ENCODE results near the gene HPCAL1.

Gene HPCAL1

DNA sequence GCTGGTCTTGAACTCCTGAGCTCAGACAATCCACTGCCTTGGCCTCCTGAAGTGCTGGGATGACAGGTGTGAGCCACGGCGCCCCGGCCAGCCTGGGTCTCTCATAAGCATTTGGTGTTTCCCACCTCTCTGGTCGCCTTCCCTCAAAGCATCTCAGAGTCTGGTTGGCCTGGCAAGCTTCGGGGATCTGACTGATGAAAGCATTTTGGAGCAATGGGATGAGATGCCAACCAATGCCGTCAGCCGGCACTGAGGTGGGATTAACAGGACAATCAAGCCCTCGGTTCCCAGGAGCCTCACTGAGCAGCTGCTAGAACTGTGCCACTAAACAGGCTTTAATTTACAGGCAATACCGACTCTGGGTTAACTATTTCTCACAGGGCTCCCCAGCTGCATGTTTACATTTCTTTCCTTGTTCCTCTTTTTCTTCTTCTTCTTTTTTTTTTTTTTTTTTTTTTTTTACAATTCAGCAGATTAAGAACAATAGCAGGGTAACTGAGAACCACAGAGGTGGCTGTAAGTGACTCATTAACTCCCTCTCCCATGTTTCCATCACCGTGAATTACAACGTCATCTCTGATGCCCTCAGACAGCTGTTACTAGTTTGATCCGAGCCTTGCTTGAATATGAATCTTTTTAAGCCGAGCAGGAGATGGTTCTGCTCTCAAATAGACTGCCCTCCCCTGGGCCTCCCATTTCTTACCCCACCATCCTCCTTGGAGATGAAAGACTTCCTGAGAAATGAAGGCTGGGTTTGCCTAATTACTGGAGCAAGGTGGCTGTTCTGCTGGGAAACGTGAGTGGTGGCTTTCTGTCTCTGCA, 107.5 kb downstream of the HPCAL1 start:
- FAIRE-seq (no peak), DNase-seq (ENCODE audit: insufficient read length, low spot score) (no peak)
- TF ChIP-seq, protein P1, sequence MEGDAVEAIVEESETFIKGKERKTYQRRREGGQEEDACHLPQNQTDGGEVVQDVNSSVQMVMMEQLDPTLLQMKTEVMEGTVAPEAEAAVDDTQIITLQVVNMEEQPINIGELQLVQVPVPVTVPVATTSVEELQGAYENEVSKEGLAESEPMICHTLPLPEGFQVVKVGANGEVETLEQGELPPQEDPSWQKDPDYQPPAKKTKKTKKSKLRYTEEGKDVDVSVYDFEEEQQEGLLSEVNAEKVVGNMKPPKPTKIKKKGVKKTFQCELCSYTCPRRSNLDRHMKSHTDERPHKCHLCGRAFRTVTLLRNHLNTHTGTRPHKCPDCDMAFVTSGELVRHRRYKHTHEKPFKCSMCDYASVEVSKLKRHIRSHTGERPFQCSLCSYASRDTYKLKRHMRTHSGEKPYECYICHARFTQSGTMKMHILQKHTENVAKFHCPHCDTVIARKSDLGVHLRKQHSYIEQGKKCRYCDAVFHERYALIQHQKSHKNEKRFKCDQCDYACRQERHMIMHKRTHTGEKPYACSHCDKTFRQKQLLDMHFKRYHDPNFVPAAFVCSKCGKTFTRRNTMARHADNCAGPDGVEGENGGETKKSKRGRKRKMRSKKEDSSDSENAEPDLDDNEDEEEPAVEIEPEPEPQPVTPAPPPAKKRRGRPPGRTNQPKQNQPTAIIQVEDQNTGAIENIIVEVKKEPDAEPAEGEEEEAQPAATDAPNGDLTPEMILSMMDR (IDR thresholded peaks at IDR 0.05; ENCODE audit: insufficient read depth, missing control alignments) = no peak

DNA sequence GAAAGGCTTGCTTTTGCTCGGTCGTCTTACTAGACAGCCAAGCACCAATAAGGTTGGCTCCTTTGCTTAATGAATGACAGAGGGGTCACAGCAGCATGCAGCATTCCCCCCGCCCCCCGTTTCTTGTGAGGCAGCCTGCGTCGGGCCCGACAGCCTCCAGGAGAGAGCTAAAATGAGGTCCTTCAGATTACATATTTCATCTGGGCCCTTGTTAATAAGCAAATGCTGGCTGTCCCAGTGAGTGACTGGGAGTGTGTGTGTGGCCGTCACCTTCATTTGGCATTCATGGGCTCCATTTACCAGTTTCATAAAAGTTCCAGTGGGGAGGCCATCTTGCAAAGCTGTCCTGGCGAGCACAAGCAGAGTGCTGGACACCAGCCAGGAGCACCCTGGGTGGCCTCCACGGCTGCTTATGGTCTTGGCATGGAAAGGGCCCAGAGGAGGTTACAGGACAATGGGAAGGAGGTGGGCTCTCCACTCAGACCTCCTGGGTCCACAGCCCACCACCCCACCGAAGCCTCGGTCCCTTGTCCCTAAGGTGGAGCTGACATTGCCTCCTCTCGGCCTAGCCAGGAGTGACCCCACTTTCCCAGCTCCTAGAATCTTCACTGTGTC, 108.2 kb downstream of the HPCAL1 start:
- TF ChIP-seq, protein P1 (IDR thresholded peaks at IDR 0.05; ENCODE audit: insufficient read depth, missing control alignments) = no peak
- DNase-seq (ENCODE audit: insufficient read length, low spot score) (no peak), FAIRE-seq (no peak)

DNA sequence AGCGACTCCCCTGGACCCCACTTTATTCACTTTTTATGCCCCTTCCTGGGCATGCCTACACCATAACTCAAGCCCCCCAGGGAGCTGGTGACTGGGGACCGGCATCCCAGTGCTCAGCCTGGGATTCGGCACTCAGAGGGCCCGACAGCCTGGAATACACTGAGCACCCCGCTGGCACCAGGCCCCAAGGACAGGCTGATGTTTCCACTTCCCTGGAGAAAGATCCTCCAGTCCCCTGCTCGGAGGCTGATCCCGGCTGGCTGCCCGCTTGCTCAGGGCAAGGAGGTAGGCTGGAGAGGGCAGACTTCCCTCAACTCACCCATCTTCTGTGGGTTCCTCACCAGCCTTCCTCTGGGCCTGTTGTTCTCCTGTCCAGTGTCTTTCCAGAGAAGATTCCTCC, 108.9 kb downstream of the HPCAL1 start:
- DNase-seq (ENCODE audit: insufficient read length, low spot score) (no peak), FAIRE-seq (no peak)
- TF ChIP-seq, protein P1 (IDR thresholded peaks at IDR 0.05; ENCODE audit: insufficient read depth, missing control alignments) = no peak

DNA sequence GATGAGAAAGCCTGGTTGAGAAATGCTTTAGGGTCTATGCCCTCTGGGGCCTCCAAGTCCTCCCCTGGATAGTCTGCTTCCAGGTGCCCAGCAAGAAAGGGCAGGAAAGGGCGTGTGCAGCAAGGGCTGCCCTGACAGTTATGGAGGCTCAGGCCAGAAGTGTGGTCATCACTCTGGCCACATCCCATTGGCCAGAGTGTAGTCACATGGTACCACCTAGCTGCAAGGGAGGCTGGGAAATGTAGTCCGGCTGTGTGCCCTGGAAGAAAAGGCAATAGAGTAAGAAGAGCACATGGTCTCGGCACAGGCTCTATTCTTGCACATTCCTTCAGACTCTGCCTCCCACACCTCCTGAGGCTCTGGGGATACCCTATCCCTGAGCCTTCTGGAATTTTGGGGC, 109.7 kb downstream of the HPCAL1 start:
- FAIRE-seq = no peak
- TF ChIP-seq, protein P1 (IDR thresholded peaks at IDR 0.05; ENCODE audit: insufficient read depth, missing control alignments) = no peak
- DNase-seq (ENCODE audit: insufficient read length, low spot score) = no peak

DNA sequence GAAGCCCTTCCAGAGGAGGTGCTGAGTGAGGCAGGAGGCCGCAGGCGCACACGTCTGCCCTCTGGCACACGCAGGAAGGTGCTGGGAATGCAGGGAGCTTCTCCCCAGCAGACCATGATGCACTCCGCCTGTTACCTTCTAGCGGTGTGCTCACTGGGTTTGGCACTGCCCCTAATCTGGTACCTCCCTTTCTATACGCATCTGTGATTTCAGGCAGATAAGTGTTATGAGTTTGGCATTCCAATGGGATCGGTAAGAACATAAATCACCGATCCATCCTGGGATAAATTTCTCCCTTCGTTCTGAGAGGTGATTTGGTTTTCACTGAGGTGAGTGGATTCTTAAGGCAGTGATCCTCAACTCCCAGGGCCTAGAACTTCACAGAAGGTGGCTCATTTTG, 110.8 kb downstream of the HPCAL1 start:
- TF ChIP-seq, protein P1 (IDR thresholded peaks at IDR 0.05; ENCODE audit: insufficient read depth, missing control alignments) = no peak
- DNase-seq (ENCODE audit: insufficient read length, low spot score) (no peak), FAIRE-seq (no peak)

DNA sequence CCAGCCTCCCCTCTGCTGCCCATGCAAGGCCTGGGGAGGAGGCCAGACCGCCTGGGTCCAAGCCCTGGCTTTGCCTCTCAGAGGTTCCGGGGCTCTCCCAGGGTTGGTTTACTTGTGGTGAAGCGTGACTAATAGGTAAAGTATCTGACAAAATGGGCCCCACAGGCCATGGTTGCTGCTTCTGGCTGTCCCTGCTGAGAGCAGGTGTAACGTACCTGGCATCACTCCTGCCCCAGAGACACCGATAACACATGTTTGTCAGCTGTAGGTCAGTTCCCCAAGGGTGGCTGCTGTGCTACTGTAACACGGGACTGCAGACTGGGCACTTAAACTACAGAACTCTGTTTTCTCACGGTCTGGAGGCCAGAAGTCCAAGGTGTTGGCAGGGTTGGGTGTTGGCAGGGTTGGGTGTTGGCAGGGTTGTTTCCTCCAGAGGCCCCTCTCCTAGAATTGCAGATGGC, 111.3 kb downstream of the HPCAL1 start:
- FAIRE-seq (no peak), DNase-seq (ENCODE audit: insufficient read length, low spot score) (no peak)
- TF ChIP-seq, protein P1 (IDR thresholded peaks at IDR 0.05; ENCODE audit: insufficient read depth, missing control alignments) = no peak

DNA sequence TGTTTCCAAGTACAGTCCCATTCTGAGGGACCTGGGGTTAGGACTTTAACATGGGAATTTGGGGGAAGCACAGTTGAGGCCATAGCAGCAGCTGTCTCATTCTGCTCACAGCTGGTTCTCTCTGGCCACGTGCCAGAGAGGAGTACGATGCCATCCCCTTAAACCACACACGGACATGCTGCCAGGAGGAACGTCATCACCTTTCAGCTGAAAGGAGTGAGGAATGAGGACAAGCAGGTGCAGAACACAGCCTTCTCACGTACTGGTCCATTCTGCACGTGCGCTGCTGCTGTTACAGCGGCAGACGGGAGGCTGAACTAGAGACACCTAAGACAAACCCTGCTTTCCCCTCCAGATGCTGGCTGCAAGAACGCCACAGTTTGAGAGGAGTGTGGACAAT, 111.9 kb downstream of the HPCAL1 start:
- no peak for FAIRE-seq
- TF ChIP-seq, protein P1 (IDR thresholded peaks at IDR 0.05; ENCODE audit: insufficient read depth, missing control alignments) = no peak
- no peak for DNase-seq (ENCODE audit: insufficient read length, low spot score)

Measured in D721Med (cell line).